Measurements from ENCODE around the gene PUS1. TPM values are rescaled to one million over a fixed set of nuclear protein-coding genes. Genes with fewer than 3 reads are reported as not detected.

The PUS1 gene
- total and polyA plus RNA-seq, 5 donors = 7.2 to 13.7 (median 7.8) TPM

DNA sequence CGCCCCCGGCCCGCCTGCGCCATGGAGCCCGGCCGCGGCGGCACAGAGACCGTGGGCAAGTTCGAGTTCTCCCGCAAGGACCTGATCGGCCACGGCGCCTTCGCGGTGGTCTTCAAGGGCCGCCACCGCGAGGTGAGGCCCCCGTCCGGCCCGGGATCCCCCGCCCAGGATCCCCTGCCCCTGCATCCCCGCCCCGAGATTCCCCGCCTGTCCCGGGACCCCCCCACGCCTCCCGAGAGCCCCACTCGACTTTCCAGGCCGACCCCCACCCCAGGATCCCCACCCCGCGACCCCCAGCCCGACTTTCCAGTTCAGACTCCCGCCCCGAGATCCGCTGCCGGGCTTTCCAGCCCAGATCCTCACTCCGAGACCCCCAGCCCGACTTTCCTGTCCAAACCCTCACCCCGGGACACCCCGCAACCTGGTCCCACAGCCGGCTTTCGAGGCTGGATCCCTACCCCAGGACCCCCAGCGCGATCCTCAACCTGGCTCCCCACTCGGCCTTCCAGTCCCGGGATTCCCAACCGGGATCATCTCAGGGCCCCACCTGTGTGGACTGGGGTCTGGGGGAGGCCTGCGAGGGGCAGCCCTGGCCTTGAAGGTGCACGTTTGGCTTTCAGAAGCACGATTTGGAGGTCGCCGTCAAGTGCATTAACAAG lies 34.0 kb upstream of the PUS1 start:
- 2% methylated on average over 54 of the region's 54 CpGs for WGBS
- H3K4me1 ChIP-seq (ENCODE audit: control insufficient read depth, insufficient read depth, low read length) = peaks cover 3% of the 10 kb centered on the region
- no peaks in the 10 kb centered on the region for H3K27me3 ChIP-seq (ENCODE audit: control insufficient read depth, insufficient read depth)
- H3K9me3 ChIP-seq (ENCODE audit: control insufficient read depth, low read length) = no peaks in the 10 kb centered on the region
- intact Hi-C loops (cut with DNase I) = loop anchor here in 1 of 4 donors (5.0 kb wide), 2 partner anchors 32 to 52 kb away; partner anchors contain the start of genes EP400 and PUS1
- ATAC-seq = no peak
- H3K27ac ChIP-seq (ENCODE audit: low read length) = peak overlapping the region; percentile 95
- DNase-seq = peak; percentile 31 to 73 (median 65)
- H3K4me3 ChIP-seq (ENCODE audit: low read length) = peak overlapping the region; percentile 99

DNA sequence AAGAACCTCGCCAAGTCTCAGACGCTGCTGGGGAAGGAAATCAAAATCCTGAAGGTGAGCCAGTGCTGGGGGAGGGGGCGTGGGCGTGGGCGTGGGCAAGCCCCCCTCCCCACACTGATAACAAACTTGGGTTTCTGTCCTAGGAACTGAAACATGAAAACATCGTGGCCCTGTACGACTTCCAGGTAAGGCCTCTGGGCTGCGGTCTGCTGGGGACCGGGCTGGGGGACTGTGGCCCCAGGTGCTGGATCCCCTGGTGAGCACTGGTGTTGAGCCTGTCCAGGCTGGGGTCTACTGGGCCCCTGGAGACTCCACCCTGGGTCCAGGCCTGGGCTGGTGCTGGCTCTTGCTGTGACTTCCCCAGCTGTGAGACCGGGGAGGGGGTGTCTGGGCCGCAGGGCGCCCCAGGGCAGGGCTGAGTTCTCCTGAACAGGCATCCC lies 33.4 kb upstream of the PUS1 start:
- Histone ChIP-seq H3K9me3 (ENCODE audit: control insufficient read depth, low read length) (no peaks in the 10 kb centered on the region), H3K4me1 (ENCODE audit: control insufficient read depth, insufficient read depth, low read length) (peaks cover 3% of the 10 kb centered on the region), H3K4me3 (ENCODE audit: low read length) (peak overlapping the region; percentile 99), H3K27ac (ENCODE audit: low read length) (peak overlapping the region; percentile 95), H3K27me3 (ENCODE audit: control insufficient read depth, insufficient read depth) (no peaks in the 10 kb centered on the region)
- intact Hi-C loops (cut with DNase I) = loop anchor here in 1 of 4 donors (5.0 kb wide), 1 partner anchor 52 kb away; the partner anchor contains the start of gene EP400
- 4% methylated on average over 12 of the region's 12 CpGs for WGBS
- no peak for ATAC-seq
- DNase-seq = no peak

DNA sequence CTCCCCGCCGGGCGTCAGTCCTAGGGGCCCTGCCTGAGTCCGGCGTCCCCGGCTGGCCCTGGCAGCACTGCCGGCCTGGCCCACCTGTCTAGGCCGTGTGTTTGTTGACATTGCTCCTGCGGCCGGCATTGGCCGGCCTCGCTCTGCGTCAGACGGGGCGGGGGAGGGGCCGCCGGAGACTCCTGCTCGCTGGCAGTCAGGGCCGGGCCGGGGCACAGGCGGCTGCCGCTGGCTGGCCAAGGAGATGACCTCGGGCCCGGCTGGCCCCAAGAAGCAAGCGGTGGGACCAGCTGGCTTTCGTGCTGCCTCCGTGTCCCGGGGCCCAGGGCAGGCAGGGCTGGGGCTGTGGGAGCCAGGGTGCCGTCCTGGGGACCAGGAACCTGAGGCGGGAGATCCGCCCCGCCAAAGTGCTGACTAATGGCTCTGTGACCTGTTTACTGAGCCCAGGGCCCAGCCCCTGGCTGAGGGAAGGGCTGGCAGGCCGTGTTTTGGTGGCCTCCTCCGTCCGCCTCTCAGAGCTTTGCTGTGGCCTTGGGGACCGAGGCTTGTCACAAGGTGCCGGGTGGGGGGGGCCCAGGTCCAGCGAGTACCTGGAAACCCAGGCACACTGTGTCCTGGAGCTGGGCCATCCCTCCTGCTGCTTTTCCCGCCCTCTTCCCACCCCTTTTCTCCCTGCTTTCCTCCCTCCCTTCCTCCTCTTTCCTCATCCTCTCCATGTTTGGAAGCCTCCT lies 32.8 kb upstream of the PUS1 start:
- intact Hi-C loops (cut with DNase I) = loop anchor here in 1 of 4 donors (5.0 kb wide), 1 partner anchor 51 kb away; the partner anchor contains the start of gene EP400

DNA sequence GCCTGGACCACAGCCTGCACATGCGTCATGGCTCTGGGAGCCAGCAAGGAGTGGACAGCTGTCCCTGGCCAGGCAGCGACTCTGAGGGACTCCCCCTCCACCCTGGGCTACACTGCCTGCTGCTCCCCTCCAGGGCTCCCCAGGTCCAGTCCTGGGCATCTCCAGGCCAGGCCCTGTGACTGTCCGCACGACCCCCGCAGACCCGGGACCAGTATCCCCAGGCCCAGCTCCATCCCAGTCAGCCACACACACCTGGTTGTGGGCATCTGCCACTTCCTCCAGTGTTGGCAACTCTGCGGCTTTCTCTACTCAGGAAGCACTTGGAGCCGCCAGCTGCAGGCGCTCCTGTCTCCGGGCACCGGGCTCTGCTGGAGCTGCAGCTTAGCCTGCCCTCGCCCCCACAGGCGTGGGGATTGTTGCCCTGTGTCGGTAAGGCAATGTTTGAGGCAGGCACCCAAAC lies 32.2 kb upstream of the PUS1 start:
- peak; percentile 80 to 84 for ATAC-seq

More for the DNA sequence above, 32.8 kb upstream of the PUS1 start:
- Histone ChIP-seq H3K27ac (ENCODE audit: low read length) (peak overlapping the region; percentile 95), H3K4me3 (ENCODE audit: low read length) (peak overlapping the region; percentile 99), H3K9me3 (ENCODE audit: control insufficient read depth, low read length) (no peaks in the 10 kb centered on the region), H3K27me3 (ENCODE audit: control insufficient read depth, insufficient read depth) (no peaks in the 10 kb centered on the region), H3K4me1 (ENCODE audit: control insufficient read depth, insufficient read depth, low read length) (peaks cover 3% of the 10 kb centered on the region)
- ATAC-seq = peak; percentile 91
- WGBS = under 1% methylated on average over 39 of the region's 39 CpGs
- DNase-seq = peak; percentile 90 to 97 (median 96)

DNA sequence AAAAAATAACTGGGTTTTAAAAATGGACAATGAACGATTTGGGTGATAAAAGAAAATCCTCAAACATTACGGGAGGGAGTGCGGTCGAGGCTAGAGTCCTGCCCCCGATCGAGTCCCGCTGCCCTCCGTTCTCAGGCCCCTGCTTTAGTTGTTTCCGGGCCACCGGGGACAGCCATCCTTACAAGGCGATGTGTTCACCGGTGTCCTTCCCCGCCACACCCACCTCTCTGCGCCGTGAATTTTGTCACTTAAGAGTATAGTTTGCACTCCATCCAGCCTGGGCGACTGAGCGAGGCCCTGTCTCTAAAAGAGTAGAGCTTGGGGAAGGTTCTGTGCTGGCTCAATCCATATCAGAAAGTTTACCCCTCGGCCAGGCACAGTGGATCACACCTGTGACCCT lies 31.8 kb upstream of the PUS1 start:
- 91% methylated on average over 18 of the region's 18 CpGs for WGBS
- intact Hi-C loops (cut with DNase I) = loop anchor here in 1 of 4 donors (5.0 kb wide), 1 partner anchor 50 kb away; the partner anchor contains the start of gene EP400
- Histone ChIP-seq H3K4me1 (ENCODE audit: control insufficient read depth, insufficient read depth, low read length) (peaks cover 6% of the 10 kb centered on the region), H3K9me3 (ENCODE audit: control insufficient read depth, low read length) (no peaks in the 10 kb centered on the region), H3K27me3 (ENCODE audit: control insufficient read depth, insufficient read depth) (no peaks in the 10 kb centered on the region), H3K4me3 (ENCODE audit: low read length) (no peak overlapping the region), H3K27ac (ENCODE audit: low read length) (no peak overlapping the region)
- DNase-seq (peak; percentile 13 to 64 (median 55)), ATAC-seq (no peak)

More for the DNA sequence above, 32.2 kb upstream of the PUS1 start:
- intact Hi-C loops (cut with DNase I) = loop anchor here in 1 of 4 donors (5.0 kb wide), 1 partner anchor 50 kb away; the partner anchor contains the start of gene EP400
- Histone ChIP-seq H3K9me3 (ENCODE audit: control insufficient read depth, low read length) (no peaks in the 10 kb centered on the region), H3K27ac (ENCODE audit: low read length) (peak overlapping the region; percentile 95), H3K4me1 (ENCODE audit: control insufficient read depth, insufficient read depth, low read length) (peaks cover 3% of the 10 kb centered on the region), H3K27me3 (ENCODE audit: control insufficient read depth, insufficient read depth) (no peaks in the 10 kb centered on the region), H3K4me3 (ENCODE audit: low read length) (no peak overlapping the region)
- WGBS = 61% methylated on average over 14 of the region's 14 CpGs
- DNase-seq = peak; percentile 91 to 96 (median 96)

DNA sequence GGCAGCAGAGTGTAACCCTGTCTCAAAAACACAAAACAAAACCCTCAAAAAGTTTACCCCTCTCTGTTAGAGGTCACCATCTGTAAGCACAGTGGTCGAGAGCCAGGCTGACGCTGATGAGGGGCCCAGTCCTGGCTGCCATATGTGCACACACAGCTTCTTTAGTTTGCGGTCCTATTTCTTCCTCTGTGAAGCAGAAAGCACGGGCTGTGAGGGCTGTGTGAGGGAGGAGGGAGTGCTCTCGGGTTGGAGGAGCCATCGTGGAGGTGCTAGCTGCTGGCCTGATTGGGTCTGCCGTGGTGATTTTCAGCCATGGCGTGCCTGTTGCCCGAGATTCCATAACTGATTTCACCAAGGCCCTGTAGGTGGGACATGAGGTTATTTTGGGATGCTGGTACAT lies 31.2 kb upstream of the PUS1 start:
- no peaks in the 10 kb centered on the region for H3K27me3 ChIP-seq (ENCODE audit: control insufficient read depth, insufficient read depth)
- 83% methylated on average over 9 of the region's 9 CpGs for WGBS
- no peaks in the 10 kb centered on the region for H3K9me3 ChIP-seq (ENCODE audit: control insufficient read depth, low read length)
- H3K4me1 ChIP-seq (ENCODE audit: control insufficient read depth, insufficient read depth, low read length) = peaks cover 9% of the 10 kb centered on the region
- DNase-seq = peak in 1 of 3 donors; percentile 25
- no peak overlapping the region for H3K27ac ChIP-seq (ENCODE audit: low read length)
- no peak for ATAC-seq
- H3K4me3 ChIP-seq (ENCODE audit: low read length) = no peak overlapping the region
- intact Hi-C loops (cut with DNase I) = loop anchor here in 1 of 4 donors (5.0 kb wide), 1 partner anchor 49 kb away; the partner anchor contains the start of gene EP400

DNA sequence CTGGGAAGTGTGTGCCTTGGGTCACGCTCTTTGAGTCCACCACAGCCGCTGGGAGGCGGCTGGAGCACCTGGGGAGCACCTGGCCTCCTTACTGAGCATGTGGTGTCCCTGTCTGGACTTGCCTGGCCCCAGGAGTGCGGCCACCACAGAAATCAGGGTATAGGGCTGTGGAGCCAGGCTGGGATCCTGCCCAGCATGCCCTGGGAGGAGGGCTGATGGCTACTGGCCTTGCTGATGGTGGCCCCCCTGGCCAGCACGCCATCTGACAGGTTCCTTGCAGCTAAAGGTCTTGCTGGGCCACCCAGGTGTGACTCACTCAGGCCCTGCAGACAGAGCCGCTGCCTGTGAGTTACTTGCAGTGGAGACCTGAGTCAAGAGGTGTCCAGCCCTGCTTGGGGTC lies 28.7 kb upstream of the PUS1 start:
- H3K9me3 ChIP-seq (ENCODE audit: control insufficient read depth, low read length) = no peaks in the 10 kb centered on the region
- no peak for ATAC-seq
- peaks cover 9% of the 10 kb centered on the region for H3K4me1 ChIP-seq (ENCODE audit: control insufficient read depth, insufficient read depth, low read length)
- H3K27me3 ChIP-seq (ENCODE audit: control insufficient read depth, insufficient read depth) = no peaks in the 10 kb centered on the region
- intact Hi-C loops (cut with DNase I) = no loop called here
- peak in 2 of 3 donors; percentile 36 to 54 for DNase-seq
- no peak overlapping the region for H3K4me3 ChIP-seq (ENCODE audit: low read length)
- H3K27ac ChIP-seq (ENCODE audit: low read length) = no peak overlapping the region
- 97% methylated on average over 6 of the region's 6 CpGs for WGBS

DNA sequence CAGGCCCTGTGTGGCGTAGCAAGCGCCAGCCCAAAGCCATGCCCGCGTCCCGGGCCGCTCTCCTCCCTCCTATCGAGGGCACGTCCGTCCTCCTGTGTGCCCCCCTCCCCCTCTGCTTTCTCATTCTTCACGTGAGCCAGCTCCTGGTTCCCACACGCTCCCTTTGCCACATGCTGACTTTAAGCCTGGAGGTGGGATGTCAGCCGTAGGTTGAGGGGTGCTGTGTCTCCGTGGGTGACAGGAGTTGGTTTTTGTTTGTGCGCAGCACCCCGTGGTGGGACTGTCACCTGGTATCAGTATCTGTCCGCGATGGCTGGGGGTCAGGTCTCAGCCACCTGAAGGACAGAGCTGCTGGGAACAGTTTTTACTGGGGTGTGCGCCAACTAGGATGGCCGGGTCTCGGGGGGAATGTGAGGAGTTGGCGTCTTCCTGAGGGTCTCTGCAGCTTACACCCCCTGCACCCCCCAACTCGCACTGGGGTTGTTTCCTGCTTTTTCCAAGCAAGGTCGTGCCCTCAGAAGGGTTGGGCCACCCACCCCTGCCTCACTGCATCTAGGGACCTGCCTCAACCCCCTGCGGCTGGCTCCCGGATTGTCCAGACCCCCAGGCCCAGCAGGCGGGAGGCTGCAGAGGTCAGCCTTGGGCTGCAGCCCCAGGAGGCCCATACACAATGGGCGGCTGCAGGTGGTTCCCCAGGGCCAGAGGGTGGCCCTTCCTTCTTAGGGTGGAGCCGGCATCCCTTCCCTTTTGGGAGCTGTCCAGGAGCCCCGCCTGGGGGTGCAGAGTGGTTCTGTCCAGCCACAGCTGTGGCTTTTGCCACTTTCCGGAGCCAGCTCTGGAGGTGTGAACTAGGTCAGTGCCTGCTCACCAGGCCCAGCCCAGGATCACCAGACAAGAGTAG lies 27.4 kb upstream of the PUS1 start:
- 55% methylated on average over 30 of the region's 30 CpGs for WGBS
- peak; percentile 67 to 89 (median 81) for DNase-seq
- intact Hi-C loops (cut with DNase I) = no loop called here
- Histone ChIP-seq H3K4me1 (ENCODE audit: control insufficient read depth, insufficient read depth, low read length) (peaks cover 9% of the 10 kb centered on the region), H3K4me3 (ENCODE audit: low read length) (no peak overlapping the region), H3K27ac (ENCODE audit: low read length) (peak overlapping the region; percentile 29), H3K9me3 (ENCODE audit: control insufficient read depth, low read length) (no peaks in the 10 kb centered on the region), H3K27me3 (ENCODE audit: control insufficient read depth, insufficient read depth) (no peaks in the 10 kb centered on the region)
- peak; percentile 76 to 79 for ATAC-seq

DNA sequence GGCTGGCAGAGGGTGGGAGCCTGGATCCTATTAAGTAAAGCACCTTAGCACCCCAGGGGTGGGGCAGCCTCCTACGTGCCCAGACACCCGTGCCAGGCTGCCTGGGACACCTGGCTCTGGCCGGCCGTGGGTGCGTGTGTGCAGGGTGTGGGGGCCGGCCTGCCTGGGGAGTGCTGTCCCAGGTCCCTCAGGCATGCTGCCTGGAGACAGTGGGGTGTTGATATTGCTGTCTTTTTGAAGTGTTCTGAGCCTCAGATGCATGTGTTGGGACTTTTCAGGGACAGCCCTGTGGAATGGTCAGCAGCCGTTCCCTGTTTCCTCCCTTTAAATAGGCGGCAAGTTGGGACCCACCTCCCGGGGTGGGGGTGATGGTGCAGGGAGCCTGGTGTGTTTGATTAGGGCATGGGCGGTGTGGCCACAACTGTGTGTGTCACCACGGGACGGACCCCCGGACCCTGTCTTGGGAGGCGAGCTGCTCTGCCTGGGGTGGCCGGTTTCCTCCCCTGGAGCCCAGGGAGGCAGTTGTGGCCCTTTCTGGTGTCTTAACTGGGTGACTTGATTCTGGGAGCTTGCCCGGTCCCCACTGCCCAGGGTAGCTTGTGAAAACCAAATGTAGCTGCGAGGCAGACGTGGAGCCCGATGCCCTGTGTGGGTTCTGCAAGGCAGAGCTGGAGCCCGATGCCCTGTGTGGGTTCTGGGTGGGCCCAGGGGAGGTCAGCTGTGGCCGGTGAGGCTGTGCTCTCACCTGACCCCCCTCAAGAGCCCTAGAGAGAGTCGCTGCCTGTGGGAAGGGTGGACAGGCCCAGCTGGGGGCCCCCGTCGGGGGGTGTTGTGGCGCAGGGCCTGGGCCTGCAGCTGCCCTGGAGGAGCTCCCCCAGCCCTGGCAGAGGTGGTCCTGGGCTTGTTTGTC lies 26.5 kb upstream of the PUS1 start:
- DNase-seq = peak; percentile 22 to 55 (median 53)
- ATAC-seq = peak; percentile 45 to 53
- no peak overlapping the region for H3K4me3 ChIP-seq (ENCODE audit: low read length)
- intact Hi-C loops (cut with DNase I) = no loop called here
- peak overlapping the region; percentile 29 for H3K27ac ChIP-seq (ENCODE audit: low read length)
- H3K27me3 ChIP-seq (ENCODE audit: control insufficient read depth, insufficient read depth) = no peaks in the 10 kb centered on the region
- no peaks in the 10 kb centered on the region for H3K9me3 ChIP-seq (ENCODE audit: control insufficient read depth, low read length)
- WGBS = 64% methylated on average over 25 of the region's 25 CpGs
- peaks cover 6% of the 10 kb centered on the region for H3K4me1 ChIP-seq (ENCODE audit: control insufficient read depth, insufficient read depth, low read length)

All from right cardiac atrium (tissue), 5 donors.